Measurements from ENCODE around the gene TP53I11. TPM values are rescaled to one million over a fixed set of nuclear protein-coding genes. Genes with fewer than 3 reads are reported as not detected.

TP53I11 gene
- total RNA-seq, 2 experiments from 2014 or later: 0.67 to 1.4 TPM

DNA sequence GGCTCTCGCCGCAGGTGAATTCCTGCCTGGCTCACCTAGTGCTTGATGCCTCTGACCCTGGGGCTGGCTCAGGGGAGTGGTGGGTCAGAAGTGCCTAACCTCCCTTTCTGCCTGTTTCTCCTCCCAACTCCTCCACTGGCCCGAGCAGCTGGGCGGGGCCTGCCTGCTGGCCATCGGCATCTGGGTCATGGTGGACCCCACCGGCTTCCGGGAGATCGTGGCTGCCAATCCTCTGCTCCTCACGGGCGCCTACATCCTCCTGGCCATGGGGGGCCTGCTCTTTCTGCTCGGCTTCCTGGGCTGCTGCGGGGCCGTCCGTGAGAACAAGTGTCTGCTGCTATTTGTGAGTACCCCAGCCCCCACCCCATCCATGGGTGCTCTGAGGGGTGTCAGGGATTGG lies 41.1 kb downstream of the TP53I11 start:
- Mint-ChIP-seq H3K27ac (no peak overlapping the region), H3K9me3 (no peaks in the 10 kb centered on the region), H3K4me3 (no peak overlapping the region), H3K4me1 (peaks cover 3% of the 10 kb centered on the region), H3K36me3 (ENCODE audit: low read depth) (no peaks in the 10 kb centered on the region), H3K27me3 (no peaks in the 10 kb centered on the region)
- POLR2A ChIA-PET: no interaction called here
- CTCF ChIA-PET: no interaction called here
- no peak for DNase-seq

DNA sequence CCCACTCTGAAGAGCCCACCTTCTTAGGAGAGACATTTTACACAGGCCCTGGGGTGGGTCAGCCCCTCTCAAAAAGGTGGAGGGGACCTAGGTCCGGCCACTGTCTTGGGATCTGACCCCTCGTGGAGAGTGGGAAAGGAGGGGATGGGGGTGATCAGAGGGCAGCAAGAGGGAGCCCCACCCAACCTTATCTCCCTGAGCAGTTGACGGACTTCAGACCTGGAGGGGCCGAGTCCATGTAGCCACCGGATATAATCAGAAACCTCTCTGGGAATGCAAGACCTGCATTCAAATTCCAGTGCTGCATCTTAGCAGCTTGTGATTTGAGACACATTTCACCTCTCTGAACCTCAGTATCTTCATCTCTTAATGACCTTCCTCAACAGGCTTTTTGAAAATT lies 44.0 kb downstream of the TP53I11 start:
- ChIA-PET CTCF (interaction anchor here (1.1 kb wide), 1 partner anchor 12 kb away, joined by 3 read pairs; no protein-coding TSS in a partner anchor), POLR2A (no interaction called here)
- H3K9me3 Mint-ChIP-seq: no peaks in the 10 kb centered on the region
- DNase-seq: no peak
- H3K27ac Mint-ChIP-seq: no peak overlapping the region
- H3K4me3 Mint-ChIP-seq: no peak overlapping the region
- no peaks in the 10 kb centered on the region for H3K27me3 Mint-ChIP-seq
- H3K4me1 Mint-ChIP-seq: peaks cover 3% of the 10 kb centered on the region
- H3K36me3 Mint-ChIP-seq (ENCODE audit: low read depth): no peaks in the 10 kb centered on the region

DNA sequence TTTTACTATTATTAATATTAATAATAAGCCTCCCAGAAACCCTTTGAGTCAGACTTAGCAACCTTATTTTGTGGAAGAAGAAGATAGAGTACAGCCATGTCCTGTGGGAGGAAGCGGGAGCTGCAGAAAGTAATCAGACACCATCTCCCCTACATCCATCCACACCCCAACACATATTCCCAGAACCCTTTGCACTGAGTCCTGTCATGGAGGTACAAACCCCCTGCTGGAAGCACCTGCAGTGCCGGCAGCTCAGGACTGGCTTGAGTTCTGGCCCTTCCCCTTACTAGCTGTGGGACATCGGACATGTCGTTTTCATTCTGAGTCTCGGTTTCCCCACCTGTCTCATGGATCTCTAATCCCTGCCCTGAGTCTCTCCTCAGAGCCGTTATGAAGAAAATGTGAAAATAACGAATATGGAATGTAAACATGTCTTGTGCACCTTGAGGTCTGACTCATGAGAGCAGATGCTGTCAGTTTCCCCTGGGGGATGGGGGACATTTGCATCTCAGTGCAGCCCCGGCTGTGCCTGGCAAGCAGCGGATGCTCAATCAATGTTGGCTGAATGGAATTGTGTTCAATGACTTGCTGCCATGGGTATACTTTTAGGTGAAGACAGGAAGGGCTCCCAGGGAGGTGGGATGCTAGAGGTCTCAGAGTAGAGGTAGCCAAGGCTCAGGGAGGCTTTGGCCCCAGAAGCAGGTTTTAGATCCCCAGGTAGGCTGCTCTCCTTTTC lies 45.4 kb downstream of the TP53I11 start:
- Mint-ChIP-seq H3K9me3 (no peaks in the 10 kb centered on the region), H3K36me3 (ENCODE audit: low read depth) (no peaks in the 10 kb centered on the region), H3K4me1 (no peaks in the 10 kb centered on the region), H3K4me3 (no peak overlapping the region), H3K27me3 (no peaks in the 10 kb centered on the region), H3K27ac (no peak overlapping the region)
- DNase-seq: no peak
- CTCF ChIA-PET: no interaction called here
- POLR2A ChIA-PET: no interaction called here

DNA sequence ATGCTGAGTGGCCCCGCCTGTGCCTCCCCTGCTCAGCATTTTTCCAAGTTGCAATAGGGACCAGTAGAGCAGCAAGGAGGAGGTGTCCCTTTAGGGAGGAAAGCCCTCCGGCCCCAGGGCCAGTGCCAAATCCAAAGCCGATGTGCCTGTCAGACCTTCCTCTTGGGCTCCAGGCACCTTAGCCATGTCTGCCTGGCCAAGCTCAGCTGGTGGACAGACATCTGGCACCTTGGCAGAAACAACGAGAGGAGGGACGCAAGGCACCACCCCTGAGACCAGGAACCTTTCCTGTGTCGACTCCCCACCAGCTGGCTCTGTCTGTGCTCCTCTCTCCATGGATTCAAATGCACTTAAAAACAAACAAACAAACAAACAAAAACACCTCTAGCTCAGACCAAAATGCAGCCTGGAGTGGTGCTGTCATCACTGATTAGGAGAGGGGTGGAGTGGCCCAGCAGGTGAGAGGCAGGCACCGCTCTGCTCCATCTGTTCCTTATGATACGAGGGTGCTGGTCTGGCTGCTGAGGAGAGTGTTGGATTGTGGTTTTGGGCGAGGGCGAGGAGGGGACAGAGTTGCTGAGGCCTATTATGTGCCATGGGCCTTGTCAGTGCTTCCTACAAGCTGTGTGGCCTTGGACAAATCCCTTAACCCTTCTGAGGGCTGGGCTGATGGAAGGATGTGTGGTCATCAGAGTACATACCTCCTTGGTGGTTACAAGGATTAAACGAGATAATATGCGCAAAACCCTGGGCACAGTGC lies 46.2 kb downstream of the TP53I11 start:
- no peak for DNase-seq
- Mint-ChIP-seq H3K9me3 (no peaks in the 10 kb centered on the region), H3K27ac (no peak overlapping the region), H3K4me1 (no peaks in the 10 kb centered on the region), H3K4me3 (no peak overlapping the region), H3K27me3 (no peaks in the 10 kb centered on the region), H3K36me3 (ENCODE audit: low read depth) (no peaks in the 10 kb centered on the region)
- ChIA-PET POLR2A (no interaction called here), CTCF (interaction anchor here (1.0 kb wide), 1 partner anchor 22 kb away, joined by 4 read pairs; no protein-coding TSS in a partner anchor)

DNA sequence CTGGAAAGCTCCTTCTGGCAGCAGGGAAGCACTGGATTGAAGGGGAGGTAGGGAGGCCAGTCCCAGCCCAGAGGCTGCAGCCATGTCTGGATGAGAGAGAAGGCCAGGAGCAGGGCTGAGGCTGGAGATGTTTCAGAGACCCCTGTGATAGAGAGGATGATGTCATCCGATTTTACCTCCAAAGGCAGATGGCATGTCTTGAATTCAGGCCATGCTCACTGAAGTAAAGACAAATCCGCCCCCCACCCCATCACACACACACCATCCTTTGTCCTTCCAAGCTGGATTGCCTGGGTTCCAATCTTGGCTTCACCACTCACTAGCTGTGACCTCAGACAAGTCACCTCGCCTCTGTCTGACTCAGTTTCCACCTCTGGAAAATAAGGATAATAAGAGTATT lies 47.2 kb downstream of the TP53I11 start:
- Mint-ChIP-seq H3K36me3 (ENCODE audit: low read depth) (no peaks in the 10 kb centered on the region), H3K4me1 (no peaks in the 10 kb centered on the region), H3K4me3 (no peak overlapping the region), H3K9me3 (no peaks in the 10 kb centered on the region), H3K27ac (no peak overlapping the region), H3K27me3 (no peaks in the 10 kb centered on the region)
- ChIA-PET CTCF (interaction anchor here (1.0 kb wide), 1 partner anchor 23 kb away, joined by 4 read pairs; no protein-coding TSS in a partner anchor), POLR2A (no interaction called here)
- no peak for DNase-seq

DNA sequence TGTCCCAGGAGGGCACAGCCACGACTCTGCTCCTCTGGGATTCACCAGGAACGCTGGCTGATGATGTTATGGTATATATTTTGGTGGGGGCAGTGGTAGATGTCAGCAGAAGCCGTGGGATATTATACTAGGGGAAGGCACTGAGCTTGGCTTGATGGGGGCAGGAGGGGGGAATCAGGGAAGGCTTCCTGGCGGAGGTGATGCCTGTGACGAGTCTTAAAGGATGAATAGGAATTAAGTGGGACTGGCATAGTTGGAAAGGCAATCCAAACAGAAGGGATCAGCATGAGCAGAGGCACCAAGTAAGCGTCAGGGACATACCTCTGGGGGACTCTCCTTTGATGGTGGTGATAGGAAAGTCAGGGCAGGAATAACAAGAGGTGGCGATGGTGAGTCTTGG lies 47.6 kb downstream of the TP53I11 start:
- ChIA-PET CTCF (no interaction called here), POLR2A (no interaction called here)
- H3K4me1 Mint-ChIP-seq: no peaks in the 10 kb centered on the region
- no peaks in the 10 kb centered on the region for H3K36me3 Mint-ChIP-seq (ENCODE audit: low read depth)
- no peak for DNase-seq
- H3K4me3 Mint-ChIP-seq: no peak overlapping the region
- no peaks in the 10 kb centered on the region for H3K9me3 Mint-ChIP-seq
- no peaks in the 10 kb centered on the region for H3K27me3 Mint-ChIP-seq
- H3K27ac Mint-ChIP-seq: no peak overlapping the region

DNA sequence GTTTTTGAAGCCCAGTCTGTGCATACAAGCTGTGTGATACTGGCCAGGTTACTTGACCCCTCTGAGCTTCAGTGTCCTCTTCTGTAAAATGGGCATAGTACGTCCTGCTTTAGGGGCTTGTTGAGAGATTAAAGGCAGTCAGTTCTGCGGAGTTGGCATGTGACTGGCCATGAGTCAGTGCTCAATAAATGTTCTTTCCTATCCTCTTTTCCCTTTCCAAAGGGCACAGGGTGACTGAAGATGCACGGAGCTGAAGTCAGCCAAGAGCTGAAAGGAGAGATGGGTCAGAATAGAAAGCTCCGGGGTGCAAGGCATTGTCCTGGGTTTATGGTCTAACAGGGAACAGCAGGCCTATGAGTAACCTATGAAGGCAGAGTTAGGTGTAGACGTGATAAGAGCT lies 48.9 kb downstream of the TP53I11 start:
- CTCF ChIA-PET: interaction anchor here (1.0 kb wide), 1 partner anchor 9 kb away, joined by 4 read pairs; no protein-coding TSS in a partner anchor
- Mint-ChIP-seq H3K36me3 (ENCODE audit: low read depth) (no peaks in the 10 kb centered on the region), H3K27me3 (no peaks in the 10 kb centered on the region), H3K4me3 (no peak overlapping the region), H3K4me1 (no peaks in the 10 kb centered on the region), H3K9me3 (no peaks in the 10 kb centered on the region), H3K27ac (no peak overlapping the region)
- POLR2A ChIA-PET: no interaction called here
- DNase-seq: no peak

DNA sequence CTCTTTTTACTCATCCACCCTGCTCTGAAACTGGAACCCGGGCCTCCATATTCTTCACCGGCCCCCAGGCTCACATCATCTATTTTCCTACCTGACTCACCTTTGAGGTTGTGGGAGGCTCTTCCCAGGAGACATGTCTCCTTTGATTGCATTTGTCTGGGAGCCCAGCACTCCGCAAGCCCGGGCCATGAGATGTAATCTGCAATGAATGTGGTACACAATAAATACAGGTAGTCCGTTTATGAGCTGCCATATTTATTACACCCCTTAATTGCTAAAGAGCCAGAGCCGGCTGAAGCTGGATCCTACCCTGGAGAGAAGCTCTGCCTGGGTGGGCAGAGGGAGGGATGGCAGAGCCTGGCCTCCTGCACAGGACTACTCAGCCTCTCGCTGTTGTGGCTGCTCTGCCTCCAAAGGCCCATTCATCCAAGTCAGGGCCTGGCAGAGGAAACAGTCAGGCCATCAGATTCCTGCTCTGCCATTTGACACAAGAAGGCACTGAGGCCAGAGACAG lies 49.5 kb downstream of the TP53I11 start:
- POLR2A ChIA-PET: no interaction called here
- Mint-ChIP-seq H3K36me3 (ENCODE audit: low read depth) (no peaks in the 10 kb centered on the region), H3K27ac (no peak overlapping the region), H3K9me3 (no peaks in the 10 kb centered on the region), H3K27me3 (no peaks in the 10 kb centered on the region), H3K4me1 (no peaks in the 10 kb centered on the region), H3K4me3 (no peak overlapping the region)
- DNase-seq: no peak
- CTCF ChIA-PET: interaction anchor here (0.7 to 1.0 kb wide), 2 partner anchors 10 to 25 kb away, joined by 3 to 4 read pairs; no protein-coding TSS in a partner anchor

DNA sequence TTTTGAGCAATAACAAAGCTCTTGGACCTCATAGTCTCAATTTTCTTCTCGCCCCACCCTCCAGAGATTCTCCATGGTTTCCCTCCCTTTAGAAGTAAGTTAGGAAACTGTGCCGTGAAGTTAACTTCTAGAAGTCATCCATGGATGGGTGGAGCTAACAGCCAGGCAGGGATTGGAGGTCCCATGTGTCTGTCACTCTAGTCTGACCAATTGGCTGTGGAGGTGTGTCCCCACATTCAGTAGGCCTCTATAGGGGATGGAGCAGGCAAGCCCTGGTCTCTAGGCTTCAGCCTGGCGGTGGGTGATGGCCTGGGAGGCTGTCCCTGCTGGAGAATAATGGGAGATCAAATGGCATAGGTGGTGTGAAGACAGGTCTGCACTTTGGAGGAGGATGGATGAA lies 50.7 kb downstream of the TP53I11 start:
- Mint-ChIP-seq H3K4me1 (no peaks in the 10 kb centered on the region), H3K27ac (no peak overlapping the region), H3K27me3 (no peaks in the 10 kb centered on the region), H3K4me3 (no peak overlapping the region), H3K36me3 (ENCODE audit: low read depth) (no peaks in the 10 kb centered on the region), H3K9me3 (no peaks in the 10 kb centered on the region)
- POLR2A ChIA-PET: no interaction called here
- DNase-seq: no peak
- CTCF ChIA-PET: interaction anchor here (1.0 kb wide), 1 partner anchor 200 kb away, joined by 3 read pairs; no protein-coding TSS in a partner anchor

DNA sequence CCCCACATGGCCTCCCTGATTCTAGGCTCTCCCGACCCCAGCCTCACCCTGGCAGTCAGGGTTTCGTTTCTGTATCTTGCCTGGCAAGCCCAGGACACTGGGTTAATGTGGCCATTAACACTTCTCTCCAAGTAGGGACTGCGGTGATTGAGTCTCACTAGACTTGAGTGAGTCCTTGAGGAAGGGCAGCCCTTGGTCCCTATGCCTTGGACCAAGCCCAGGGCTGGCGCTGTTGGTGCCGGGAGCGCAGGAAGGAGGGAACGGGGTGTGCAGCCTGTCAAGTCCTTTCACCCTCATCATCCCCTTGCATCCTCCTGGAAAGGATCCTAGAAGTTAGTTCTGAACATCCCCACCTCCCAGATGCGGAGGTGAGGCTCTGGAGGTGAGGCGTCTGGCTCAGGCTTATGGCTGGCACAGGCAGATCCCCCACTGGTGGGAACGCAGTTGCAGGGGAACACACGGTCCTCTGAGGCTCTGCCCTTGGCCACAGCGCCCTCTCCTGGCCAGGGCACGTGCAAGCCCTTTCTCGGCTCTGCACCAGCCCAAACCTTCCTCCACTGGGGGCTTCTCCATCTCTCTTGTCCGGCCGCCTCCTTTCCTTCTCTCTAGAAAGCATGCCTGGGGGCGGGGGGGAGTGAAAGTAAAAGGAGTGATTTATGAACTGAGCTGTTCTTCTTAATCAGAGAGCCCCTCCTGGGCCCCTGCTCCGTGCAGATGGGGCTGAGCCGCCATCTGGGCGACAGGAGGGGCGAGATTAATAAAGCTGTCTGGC lies 56.7 kb downstream of the TP53I11 start:
- Mint-ChIP-seq H3K36me3 (ENCODE audit: low read depth) (no peaks in the 10 kb centered on the region), H3K27me3 (no peaks in the 10 kb centered on the region), H3K4me1 (no peaks in the 10 kb centered on the region), H3K27ac (no peak overlapping the region), H3K9me3 (no peaks in the 10 kb centered on the region), H3K4me3 (no peak overlapping the region)
- ChIA-PET POLR2A (no interaction called here), CTCF (interaction anchor here (0.5 to 1.5 kb wide), 7 partner anchors 9 to 1552 kb away, joined by 3 to 4 read pairs (median 3); no protein-coding TSS in a partner anchor)
- DNase-seq: peak; percentile 43

DNA sequence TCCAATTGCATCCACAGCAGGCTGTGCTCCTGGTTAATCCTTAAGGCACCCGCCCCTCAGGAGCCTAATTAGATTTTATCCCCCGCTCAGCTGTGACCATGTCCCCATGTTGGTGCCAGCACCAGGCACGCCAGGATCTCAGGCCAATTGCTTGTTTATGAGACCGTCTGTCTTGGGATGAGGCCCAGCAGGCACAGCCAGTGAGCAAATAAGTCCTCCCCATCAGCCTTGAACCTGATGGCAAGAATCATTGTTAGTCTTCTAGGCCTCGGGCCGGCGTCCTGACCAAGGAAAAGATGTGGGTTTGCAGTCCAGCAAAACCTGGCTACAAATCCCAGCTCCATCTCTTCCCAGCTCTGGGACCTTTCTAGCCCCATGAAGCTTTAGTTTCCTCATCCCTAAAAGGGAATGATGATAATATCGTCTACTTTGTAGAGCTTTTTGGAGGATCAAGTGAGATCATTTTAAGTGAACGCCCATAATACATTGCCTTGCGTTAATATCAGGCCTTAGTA lies 57.3 kb downstream of the TP53I11 start:
- DNase-seq: no peak
- Mint-ChIP-seq H3K9me3 (no peaks in the 10 kb centered on the region), H3K4me3 (no peak overlapping the region), H3K27ac (no peak overlapping the region), H3K36me3 (ENCODE audit: low read depth) (no peaks in the 10 kb centered on the region), H3K27me3 (peaks cover 2% of the 10 kb centered on the region), H3K4me1 (no peaks in the 10 kb centered on the region)
- CTCF ChIA-PET: interaction anchor here (1.4 kb wide), 1 partner anchor 18 kb away, joined by 4 read pairs; no protein-coding TSS in a partner anchor
- POLR2A ChIA-PET: no interaction called here

DNA sequence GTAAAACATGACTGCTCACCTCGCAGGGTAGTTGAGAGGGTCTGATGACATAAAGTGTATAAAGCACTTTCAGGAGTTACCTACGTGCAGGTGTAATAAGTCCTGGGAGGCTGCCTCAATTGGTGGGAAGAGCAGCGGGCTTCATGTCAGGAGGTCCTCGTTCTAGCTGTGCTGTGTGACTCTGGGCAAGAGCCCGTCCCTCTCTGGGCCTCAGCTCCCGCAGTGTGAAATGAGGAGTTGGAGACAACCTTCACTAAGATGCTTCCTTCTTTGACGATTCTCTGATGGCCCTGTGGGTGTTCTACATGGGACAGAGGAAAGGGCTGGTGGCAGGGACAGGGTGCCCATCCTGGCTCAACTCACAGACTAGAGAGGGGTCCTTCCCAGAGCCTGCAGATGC lies 57.8 kb downstream of the TP53I11 start:
- Mint-ChIP-seq H3K27me3 (peaks cover 2% of the 10 kb centered on the region), H3K4me3 (no peak overlapping the region), H3K4me1 (no peaks in the 10 kb centered on the region), H3K36me3 (ENCODE audit: low read depth) (no peaks in the 10 kb centered on the region), H3K9me3 (no peaks in the 10 kb centered on the region), H3K27ac (no peak overlapping the region)
- DNase-seq: no peak
- ChIA-PET POLR2A (no interaction called here), CTCF (interaction anchor here (1.4 kb wide), 1 partner anchor 19 kb away, joined by 4 read pairs; no protein-coding TSS in a partner anchor)
